Muscle of leg (tissue), 11 donors: ENCODE data around the gene ARHGEF25. TPM values are rescaled to one million over a fixed set of nuclear protein-coding genes. Genes with fewer than 3 reads are reported as not detected.
"Not testable (repeated sequence)": the region's sequence is repeated elsewhere in the genome, so short reads cannot be mapped to it uniquely, and the experiment has no call there.

Source experiments
- DNase-seq: peaks from one replicate; pipeline ENCODE4 v3.0.0; 2013
- H3K27ac ChIP-seq: one replicate; pipeline ENCODE4 v1.5.1; 2013; ENCODE audit warnings: mild to moderate bottlenecking, low read length, control low read depth
- H3K27me3 ChIP-seq: one replicate; pipeline ENCODE4 v1.6.1; 2013; ENCODE audit warnings: low read length; ENCODE audit not compliant: control insufficient read depth, insufficient read depth
- H3K36me3 ChIP-seq: one replicate; pipeline ENCODE4 v1.6.1; 2013; ENCODE audit warnings: low read length; ENCODE audit not compliant: control insufficient read depth, insufficient read depth
- H3K4me1 ChIP-seq: one replicate; pipeline ENCODE4 v1.6.1; 2013; ENCODE audit warnings: low read length; ENCODE audit not compliant: control insufficient read depth, insufficient read depth
- H3K4me3 ChIP-seq: one replicate; pipeline ENCODE4 v1.5.1; 2013; ENCODE audit warnings: low read length, control low read depth
- H3K9me3 ChIP-seq: replicated peaks from 2 replicates; pipeline ENCODE4 v1.6.1; 2013; ENCODE audit warnings: low read depth, low read length; ENCODE audit not compliant: control insufficient read depth
- WGBS: methylation state at CpG from one replicate; pipeline ENCODE4 v1.1.5; 2013; ENCODE audit warnings: missing lambda C conversion rate; ENCODE audit not compliant: insufficient coverage; 5-methylcytosine and 5-hydroxymethylcytosine counted together
- polyA plus RNA-seq, 8 donors: library from polyadenylated mRNA; unstranded; fragments of 120-200 nt; gene quantifications; one replicate each; pipeline versions ENCODE4 v1.2.1 to v1.2.3, GENCODE V29; 2013; ENCODE audit warnings: inconsistent platforms in 1 of 8, low replicate concordance in 1 of 8; ENCODE audit not compliant: insufficient read length in 8 of 8, insufficient read depth in 1 of 8
- total RNA-seq: library from RNA; stranded (reverse); fragments of 120-200 nt; gene quantifications from one replicate; pipeline ENCODE4 v1.2.4, GENCODE V29; 2013

The ARHGEF25 gene
- total and polyA plus RNA-seq, 9 donors = 32.3 to 51.2 (median 40.2) TPM

- DNase-seq, H3K4me1 ChIP-seq, H3K36me3 ChIP-seq, H3K27me3 ChIP-seq, H3K27ac ChIP-seq, H3K4me3 ChIP-seq, H3K9me3 ChIP-seq: not testable (repeated sequence)
- WGBS = no CpG with 5 or more reads among the region's 4 CpGs
Measured at GRCh38 chr12:57656408-57656807, 45.2 kb downstream of the ARHGEF25 start.

- no peaks in the 10 kb centered on the region for H3K27me3 ChIP-seq
- DNase-seq = no peak
- H3K27ac ChIP-seq = no peak overlapping the region
- WGBS = 33% methylated on average over 1 of the region's 3 CpGs
- H3K4me3 ChIP-seq = no peak overlapping the region
- H3K4me1 ChIP-seq = no peaks in the 10 kb centered on the region
- no peaks in the 10 kb centered on the region for H3K36me3 ChIP-seq
- H3K9me3 ChIP-seq = no peaks in the 10 kb centered on the region
Measured at GRCh38 chr12:57657744-57658143, 46.5 kb downstream of the ARHGEF25 start.

- no peaks in the 10 kb centered on the region for H3K27me3 ChIP-seq
- no CpG with 5 or more reads among the region's 3 CpGs for WGBS
- no peak overlapping the region for H3K4me3 ChIP-seq
- DNase-seq = no peak
- H3K36me3 ChIP-seq = no peaks in the 10 kb centered on the region
- no peaks in the 10 kb centered on the region for H3K9me3 ChIP-seq
- H3K27ac ChIP-seq = no peak overlapping the region
- H3K4me1 ChIP-seq = no peaks in the 10 kb centered on the region
Measured at GRCh38 chr12:57658890-57659289, 47.7 kb downstream of the ARHGEF25 start.

- no peak overlapping the region for H3K27ac ChIP-seq
- H3K36me3 ChIP-seq = no peaks in the 10 kb centered on the region
- no peak for DNase-seq
- no peaks in the 10 kb centered on the region for H3K27me3 ChIP-seq
- H3K9me3 ChIP-seq = peaks cover 2% of the 10 kb centered on the region
- H3K4me1 ChIP-seq = no peaks in the 10 kb centered on the region
- WGBS = 67% methylated on average over 2 of the region's 4 CpGs
- no peak overlapping the region for H3K4me3 ChIP-seq
Measured at GRCh38 chr12:57661376-57661775, 50.1 kb downstream of the ARHGEF25 start.

- not testable (repeated sequence) for H3K4me3 ChIP-seq, H3K36me3 ChIP-seq, DNase-seq, H3K27ac ChIP-seq, H3K9me3 ChIP-seq, H3K27me3 ChIP-seq, H3K4me1 ChIP-seq
- 81% methylated on average over 26 of the region's 34 CpGs for WGBS
Measured at GRCh38 chr12:57665066-57665820, 54.0 kb downstream of the ARHGEF25 start.

Other genes starting within 250 kb of the ARHGEF25 start
- 20.2 TPM for gene R3HDM2, start 180.4 kb upstream of the ARHGEF25 start, total RNA-seq
- 10 to 100 TPM; 32.8 to 52.6 (median 40.4) TPM for gene R3HDM2, start 180.4 kb upstream of the ARHGEF25 start, polyA plus RNA-seq
- gene INHBC, start 176.7 kb upstream of the ARHGEF25 start, total RNA-seq = not detected
- under 1 TPM in 7 of 8 donors, not detected in 1; 0.07 to 0.19 (median 0.12) TPM for gene INHBC, start 176.7 kb upstream of the ARHGEF25 start, polyA plus RNA-seq
- 1.8 TPM for gene INHBE, start 156.1 kb upstream of the ARHGEF25 start, total RNA-seq
- 1 to 10 TPM; 1.4 to 2.9 (median 2.1) TPM for gene INHBE, start 156.1 kb upstream of the ARHGEF25 start, polyA plus RNA-seq
- gene GLI1, start 151.7 kb upstream of the ARHGEF25 start, total RNA-seq = 7.1 TPM
- 10 to 100 TPM in 4 of 8 donors, 1 to 10 TPM in 4; 8.4 to 16.2 (median 9.9) TPM for gene GLI1, start 151.7 kb upstream of the ARHGEF25 start, polyA plus RNA-seq
- 3.6 TPM for gene ARHGAP9, start 131.6 kb upstream of the ARHGEF25 start, total RNA-seq
- gene ARHGAP9, start 131.6 kb upstream of the ARHGEF25 start, polyA plus RNA-seq = 1 to 10 TPM; 4.6 to 6.9 (median 5.6) TPM
- 82.0 TPM for gene MARS1, start 123.4 kb upstream of the ARHGEF25 start, total RNA-seq
- 10 to 100 TPM; 82.0 to 99.3 (median 92.3) TPM for gene MARS1, start 123.4 kb upstream of the ARHGEF25 start, polyA plus RNA-seq
- gene DDIT3, start 90.9 kb upstream of the ARHGEF25 start, total RNA-seq = 28.3 TPM
- 10 to 100 TPM in 7 of 8 donors, 1 to 10 TPM in 1; 9.7 to 17.9 (median 13.1) TPM for gene DDIT3, start 90.9 kb upstream of the ARHGEF25 start, polyA plus RNA-seq
- gene MBD6, start 88.6 kb upstream of the ARHGEF25 start, total RNA-seq = 11.0 TPM
- 10 to 100 TPM; 27.3 to 55.5 (median 33.1) TPM for gene MBD6, start 88.6 kb upstream of the ARHGEF25 start, polyA plus RNA-seq
- gene DCTN2, start 64.2 kb upstream of the ARHGEF25 start, total RNA-seq = 108 TPM
- 100 to 1,000 TPM; 139 to 174 (median 155) TPM for gene DCTN2, start 64.2 kb upstream of the ARHGEF25 start, polyA plus RNA-seq
- gene KIF5A, start 61.4 kb upstream of the ARHGEF25 start, total RNA-seq = 0.04 TPM
- under 1 TPM in 7 of 8 donors, not detected in 1; 0.07 to 0.85 (median 0.12) TPM for gene KIF5A, start 61.4 kb upstream of the ARHGEF25 start, polyA plus RNA-seq
- gene PIP4K2C, start 20.2 kb upstream of the ARHGEF25 start, total RNA-seq = 8.9 TPM
- gene PIP4K2C, start 20.2 kb upstream of the ARHGEF25 start, polyA plus RNA-seq = 10 to 100 TPM; 10.2 to 14.3 (median 11.7) TPM
- gene DTX3, start 6.6 kb upstream of the ARHGEF25 start, total RNA-seq = 20.5 TPM
- gene DTX3, start 6.6 kb upstream of the ARHGEF25 start, polyA plus RNA-seq = 10 to 100 TPM; 23.0 to 36.2 (median 29.4) TPM
- 1.4 TPM for gene B4GALNT1, start 21.8 kb downstream of the ARHGEF25 start, total RNA-seq
- gene B4GALNT1, start 21.8 kb downstream of the ARHGEF25 start, polyA plus RNA-seq = 1 to 10 TPM; 1.9 to 2.9 (median 2.4) TPM
- gene OS9, start 82.7 kb downstream of the ARHGEF25 start, total RNA-seq = 146 TPM
- 100 to 1,000 TPM; 114 to 169 (median 131) TPM for gene OS9, start 82.7 kb downstream of the ARHGEF25 start, polyA plus RNA-seq
- 3.2 TPM for gene AGAP2, start 127.3 kb downstream of the ARHGEF25 start, total RNA-seq
- gene AGAP2, start 127.3 kb downstream of the ARHGEF25 start, polyA plus RNA-seq = 10 to 100 TPM in 6 of 8 donors, 1 to 10 TPM in 2; 8.8 to 13.1 (median 11.0) TPM
- gene TSPAN31, start 133.6 kb downstream of the ARHGEF25 start, total RNA-seq = 26.3 TPM
- 10 to 100 TPM; 37.1 to 52.5 (median 45.9) TPM for gene TSPAN31, start 133.6 kb downstream of the ARHGEF25 start, polyA plus RNA-seq
- gene CDK4, start 140.9 kb downstream of the ARHGEF25 start, total RNA-seq = 92.1 TPM
- gene CDK4, start 140.9 kb downstream of the ARHGEF25 start, polyA plus RNA-seq = 100 to 1,000 TPM; 144 to 192 (median 173) TPM
- gene MARCHF9, start 143.7 kb downstream of the ARHGEF25 start, total RNA-seq = 5.6 TPM
- 10 to 100 TPM in 1 of 8 donors, 1 to 10 TPM in 7; 6.8 to 12.0 (median 7.8) TPM for gene MARCHF9, start 143.7 kb downstream of the ARHGEF25 start, polyA plus RNA-seq
- 0.62 TPM for gene CYP27B1, start 155.6 kb downstream of the ARHGEF25 start, total RNA-seq
- 1 to 10 TPM in 5 of 8 donors, under 1 TPM in 3; 0.51 to 1.3 (median 1.1) TPM for gene CYP27B1, start 155.6 kb downstream of the ARHGEF25 start, polyA plus RNA-seq
- 15.3 TPM for gene METTL1, start 160.7 kb downstream of the ARHGEF25 start, total RNA-seq
- gene METTL1, start 160.7 kb downstream of the ARHGEF25 start, polyA plus RNA-seq = 10 to 100 TPM; 20.2 to 33.6 (median 24.1) TPM
- gene EEF1AKMT3, start 161.2 kb downstream of the ARHGEF25 start, total RNA-seq = 3.9 TPM
- 1 to 10 TPM; 5.6 to 8.7 (median 6.9) TPM for gene EEF1AKMT3, start 161.2 kb downstream of the ARHGEF25 start, polyA plus RNA-seq
- 24.2 TPM for gene TSFM, start 171.4 kb downstream of the ARHGEF25 start, total RNA-seq
- gene TSFM, start 171.4 kb downstream of the ARHGEF25 start, polyA plus RNA-seq = 10 to 100 TPM; 26.2 to 38.6 (median 30.0) TPM
- gene AVIL, start 207.3 kb downstream of the ARHGEF25 start, total RNA-seq = 9.0 TPM
- gene AVIL, start 207.3 kb downstream of the ARHGEF25 start, polyA plus RNA-seq = 10 to 100 TPM in 4 of 8 donors, 1 to 10 TPM in 4; 6.5 to 25.3 (median 10.3) TPM
- gene CTDSP2, start 235.3 kb downstream of the ARHGEF25 start, total RNA-seq = 94.3 TPM
- gene CTDSP2, start 235.3 kb downstream of the ARHGEF25 start, polyA plus RNA-seq = 100 to 1,000 TPM; 153 to 215 (median 195) TPM